ENCODE results near the gene APC2. TPM values are rescaled to one million over a fixed set of nuclear protein-coding genes. Genes with fewer than 3 reads are reported as not detected.

APC2 gene
- total RNA-seq, 1 experiment from 2014 or later, result 1.1 TPM

DNA sequence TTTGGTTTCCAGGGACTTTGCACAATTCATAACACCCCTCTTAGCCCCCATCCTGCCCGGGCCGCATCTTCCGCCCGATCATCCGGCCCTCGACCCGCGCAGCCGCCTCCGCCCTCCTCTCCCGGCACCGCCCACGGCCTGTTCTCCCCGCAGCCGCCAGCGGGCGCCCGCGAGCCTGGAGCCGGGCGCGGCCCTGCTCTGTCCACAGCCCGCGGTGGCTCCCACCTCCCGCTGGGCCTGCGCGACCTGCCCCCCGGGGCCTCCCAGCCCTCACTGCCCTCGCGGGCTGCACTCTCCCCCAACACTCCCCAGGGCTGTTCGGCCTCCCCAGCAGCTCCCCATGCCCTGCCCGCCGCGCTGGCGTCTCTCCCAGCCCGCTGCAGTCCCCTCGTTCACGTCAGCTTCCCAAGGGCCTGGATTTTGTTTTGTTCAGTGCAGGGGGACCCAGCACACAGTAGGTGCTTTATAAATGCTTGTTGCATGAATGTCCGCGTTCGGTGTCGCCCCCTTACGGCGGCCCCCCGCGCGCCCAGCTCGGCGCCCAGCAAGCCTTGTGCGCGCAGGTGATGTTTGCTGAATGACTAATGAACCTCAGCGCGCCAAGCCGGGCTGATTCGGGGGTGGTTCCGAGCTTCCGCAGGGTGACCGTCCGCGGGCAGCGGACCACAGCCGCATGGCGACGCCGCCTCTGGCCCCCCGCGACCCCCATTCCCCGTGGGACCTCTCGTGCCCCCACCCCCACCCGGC is 4.6 kb upstream of the APC2 start:
- H2AFZ ChIP-seq (ENCODE audit: low read length), result 0 out of 2 replicates have a peak overlapping the region, but pooled peaks have one; percentile 39
- peaks cover 27% of the 10 kb centered on the region for H3K4me1 ChIP-seq (ENCODE audit: low read length)
- H3K79me2 ChIP-seq (ENCODE audit: low read length), result no peaks in the 10 kb centered on the region
- no peaks in the 10 kb centered on the region for H3K9me2 ChIP-seq (replicated peaks; ENCODE audit: insufficient read depth, low read length)
- peak overlapping the region; percentile 76 for H3K9ac ChIP-seq (ENCODE audit: low read length)
- H4K20me1 ChIP-seq (ENCODE audit: insufficient read depth, low read depth, low read length), result peaks cover 27% of the 10 kb centered on the region
- H3K4me2 ChIP-seq (ENCODE audit: low read depth, low read length, poor library complexity, severe bottlenecking), result peak overlapping the region; percentile 75
- peaks cover 18% of the 10 kb centered on the region for H3K36me3 ChIP-seq (ENCODE audit: insufficient read depth, low read length)
- peak overlapping the region; percentile 64 for H3K27ac ChIP-seq (ENCODE audit: low read length)
- no peaks in the 10 kb centered on the region for H3K27me3 ChIP-seq (ENCODE audit: low read length)
- peak overlapping the region; percentile 70 for H3K4me3 ChIP-seq (ENCODE audit: low read length)
- no peaks in the 10 kb centered on the region for H3K9me3 ChIP-seq (ENCODE audit: low read length)
- DNase-seq, result peak; percentile 94

DNA sequence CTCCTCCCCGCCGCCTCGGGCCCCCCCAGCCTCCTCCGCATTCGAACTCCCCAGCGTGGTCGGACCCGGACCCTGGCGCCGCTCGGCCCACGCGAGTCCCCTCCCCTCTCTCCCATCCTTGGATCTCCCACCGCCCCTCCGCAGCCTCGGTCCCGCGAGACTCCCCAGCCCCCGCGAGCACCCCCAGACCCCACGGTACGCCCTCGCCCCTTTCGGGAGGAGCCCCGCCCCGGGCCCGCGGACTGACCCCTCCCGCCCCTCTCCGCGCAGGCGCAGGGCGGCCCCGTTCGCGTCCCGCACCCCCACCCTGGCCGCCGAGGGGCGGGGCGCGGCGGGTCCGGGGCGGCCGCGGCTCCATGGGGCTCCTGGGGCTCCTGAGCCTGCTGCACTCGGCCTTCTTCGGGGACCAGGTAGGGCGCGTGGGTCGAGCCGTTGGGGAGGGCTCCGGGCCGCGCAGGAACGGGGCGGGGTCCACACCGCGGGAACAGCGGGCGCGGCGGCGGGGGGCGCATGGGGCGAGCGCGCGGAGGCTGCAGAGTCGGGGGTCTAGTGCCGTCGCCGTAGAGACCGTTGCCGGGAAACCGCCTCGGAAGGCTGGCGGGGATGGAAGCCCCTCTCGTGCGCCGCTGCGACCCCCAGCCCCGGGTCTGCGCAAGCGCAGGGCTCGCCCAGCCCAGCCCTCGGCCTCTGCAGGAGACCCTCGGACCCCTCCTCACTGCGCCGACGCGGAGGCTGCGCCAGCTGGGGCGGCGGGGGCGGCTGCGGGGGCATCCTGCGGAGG is 3.8 kb upstream of the APC2 start:
- Histone ChIP-seq H3K4me3 (ENCODE audit: low read length) (no peak overlapping the region), H3K4me2 (ENCODE audit: low read depth, low read length, poor library complexity, severe bottlenecking) (no peak overlapping the region), H3K4me1 (ENCODE audit: low read length) (peaks cover 26% of the 10 kb centered on the region), H3K27ac (ENCODE audit: low read length) (no peak overlapping the region), H2AFZ (ENCODE audit: low read length) (no peak overlapping the region), H3K9ac (ENCODE audit: low read length) (no peak overlapping the region), H4K20me1 (ENCODE audit: insufficient read depth, low read depth, low read length) (peaks cover 23% of the 10 kb centered on the region; the same call in 1 of the 2 replicates), H3K9me2 (replicated peaks; ENCODE audit: insufficient read depth, low read length) (no peaks in the 10 kb centered on the region), H3K9me3 (ENCODE audit: low read length) (no peaks in the 10 kb centered on the region), H3K79me2 (ENCODE audit: low read length) (no peaks in the 10 kb centered on the region), H3K36me3 (ENCODE audit: insufficient read depth, low read length) (peaks cover 11% of the 10 kb centered on the region), H3K27me3 (ENCODE audit: low read length) (0 out of 2 replicates have a peak, but pooled peaks cover 2% of the 10 kb centered on the region)
- peak; percentile 41 for DNase-seq

DNA sequence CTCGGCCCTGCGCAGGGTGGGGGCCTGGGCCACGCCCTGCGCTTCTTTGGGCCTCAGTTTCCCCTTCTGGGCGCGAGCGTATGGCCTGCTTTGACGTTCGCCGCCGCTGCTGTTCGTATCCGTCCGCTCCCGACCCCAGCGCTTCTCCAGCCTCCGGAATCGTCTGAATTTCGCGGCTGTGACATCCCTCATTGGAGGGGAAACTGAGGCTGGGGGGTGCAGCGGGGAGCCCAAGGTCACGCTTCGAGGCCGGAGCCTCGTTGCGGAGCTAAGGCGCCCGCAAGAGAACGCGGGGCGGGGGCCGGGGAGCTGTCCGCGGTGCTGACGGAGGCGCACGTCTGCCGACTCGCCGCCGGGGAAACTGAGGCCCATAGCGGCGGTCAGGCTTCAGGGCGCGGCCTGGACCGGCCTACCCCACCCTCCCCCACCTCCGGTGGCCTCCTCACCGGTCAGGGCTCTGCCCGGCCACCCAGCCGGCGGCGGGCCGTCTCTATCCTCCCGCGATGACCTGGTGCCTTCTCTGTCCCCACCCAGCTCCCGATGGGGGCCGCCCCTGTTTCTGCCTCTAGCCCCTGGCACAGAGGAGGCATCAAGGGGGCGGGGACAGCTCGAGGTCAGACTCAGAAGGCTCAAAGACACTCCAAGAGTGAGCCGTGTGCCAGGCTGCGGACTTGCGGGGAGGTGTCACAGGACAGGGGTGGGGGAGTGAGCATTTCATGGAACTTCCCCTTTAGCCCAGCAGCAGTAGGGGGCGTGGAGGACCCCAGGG is 3.0 kb upstream of the APC2 start:
- H3K9ac ChIP-seq (ENCODE audit: low read length), result no peak overlapping the region
- no peak overlapping the region for H2AFZ ChIP-seq (ENCODE audit: low read length)
- no peak overlapping the region for H3K4me2 ChIP-seq (ENCODE audit: low read depth, low read length, poor library complexity, severe bottlenecking)
- DNase-seq, result peak; percentile 53
- no peaks in the 10 kb centered on the region for H3K9me3 ChIP-seq (ENCODE audit: low read length)
- H3K4me3 ChIP-seq (ENCODE audit: low read length), result no peak overlapping the region
- H3K9me2 ChIP-seq (replicated peaks; ENCODE audit: insufficient read depth, low read length), result no peaks in the 10 kb centered on the region
- H3K4me1 ChIP-seq (ENCODE audit: low read length), result peaks cover 26% of the 10 kb centered on the region
- H3K36me3 ChIP-seq (ENCODE audit: insufficient read depth, low read length), result peaks cover 4% of the 10 kb centered on the region; the same call in 1 of the 2 replicates
- no peaks in the 10 kb centered on the region for H3K79me2 ChIP-seq (ENCODE audit: low read length)
- 0 out of 2 replicates have a peak, but pooled peaks cover 2% of the 10 kb centered on the region for H3K27me3 ChIP-seq (ENCODE audit: low read length)
- no peak overlapping the region for H3K27ac ChIP-seq (ENCODE audit: low read length)
- peaks cover 17% of the 10 kb centered on the region; the same call in 1 of the 2 replicates for H4K20me1 ChIP-seq (ENCODE audit: insufficient read depth, low read depth, low read length)

GRCh38 chr19:1447504-1447903 is 2.4 kb upstream of the APC2 start:
- H3K4me3 ChIP-seq (ENCODE audit: low read length), result no peak overlapping the region
- H3K27me3 ChIP-seq (ENCODE audit: low read length), result 0 out of 2 replicates have a peak, but pooled peaks cover 2% of the 10 kb centered on the region
- H3K79me2 ChIP-seq (ENCODE audit: low read length), result no peaks in the 10 kb centered on the region
- peaks cover 17% of the 10 kb centered on the region; the same call in 1 of the 2 replicates for H4K20me1 ChIP-seq (ENCODE audit: insufficient read depth, low read depth, low read length)
- H3K9ac ChIP-seq (ENCODE audit: low read length), result no peak overlapping the region
- no peak overlapping the region for H3K4me2 ChIP-seq (ENCODE audit: low read depth, low read length, poor library complexity, severe bottlenecking)
- peak; percentile 40 for DNase-seq
- H3K36me3 ChIP-seq (ENCODE audit: insufficient read depth, low read length), result no peaks in the 10 kb centered on the region
- no peaks in the 10 kb centered on the region for H3K9me2 ChIP-seq (replicated peaks; ENCODE audit: insufficient read depth, low read length)
- H3K9me3 ChIP-seq (ENCODE audit: low read length), result no peaks in the 10 kb centered on the region
- H3K27ac ChIP-seq (ENCODE audit: low read length), result no peak overlapping the region
- H3K4me1 ChIP-seq (ENCODE audit: low read length), result peaks cover 26% of the 10 kb centered on the region
- no peak overlapping the region for H2AFZ ChIP-seq (ENCODE audit: low read length)

DNA sequence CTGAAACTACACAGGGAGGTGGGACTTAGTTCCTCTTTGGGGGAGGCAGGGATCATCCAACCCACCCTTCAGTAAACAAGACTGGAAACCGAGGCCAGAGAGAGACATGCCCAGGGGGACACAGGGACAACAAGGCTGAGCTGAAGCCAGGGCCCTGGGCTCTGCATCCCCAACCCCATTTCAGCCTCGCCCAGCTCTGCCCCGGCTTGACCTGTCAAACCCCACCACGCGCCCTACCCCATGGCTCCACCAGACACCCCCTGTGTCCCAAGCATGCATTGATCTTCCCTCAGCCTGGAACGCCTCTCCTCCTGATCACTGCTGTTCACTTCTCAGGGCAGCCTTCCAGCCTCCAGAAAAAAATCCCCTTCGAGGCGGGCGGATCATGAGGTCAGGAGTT is 2.0 kb upstream of the APC2 start:
- Histone ChIP-seq H3K27ac (ENCODE audit: low read length) (no peak overlapping the region), H3K4me3 (ENCODE audit: low read length) (no peak overlapping the region), H3K36me3 (ENCODE audit: insufficient read depth, low read length) (no peaks in the 10 kb centered on the region), H2AFZ (ENCODE audit: low read length) (no peak overlapping the region), H3K9ac (ENCODE audit: low read length) (no peak overlapping the region), H3K79me2 (ENCODE audit: low read length) (no peaks in the 10 kb centered on the region), H3K9me2 (replicated peaks; ENCODE audit: insufficient read depth, low read length) (no peaks in the 10 kb centered on the region), H3K27me3 (ENCODE audit: low read length) (0 out of 2 replicates have a peak, but pooled peaks cover 2% of the 10 kb centered on the region), H3K9me3 (ENCODE audit: low read length) (no peaks in the 10 kb centered on the region), H3K4me1 (ENCODE audit: low read length) (peaks cover 26% of the 10 kb centered on the region), H4K20me1 (ENCODE audit: insufficient read depth, low read depth, low read length) (peaks cover 14% of the 10 kb centered on the region; the same call in 1 of the 2 replicates), H3K4me2 (ENCODE audit: low read depth, low read length, poor library complexity, severe bottlenecking) (no peak overlapping the region)
- DNase-seq, result no peak

DNA sequence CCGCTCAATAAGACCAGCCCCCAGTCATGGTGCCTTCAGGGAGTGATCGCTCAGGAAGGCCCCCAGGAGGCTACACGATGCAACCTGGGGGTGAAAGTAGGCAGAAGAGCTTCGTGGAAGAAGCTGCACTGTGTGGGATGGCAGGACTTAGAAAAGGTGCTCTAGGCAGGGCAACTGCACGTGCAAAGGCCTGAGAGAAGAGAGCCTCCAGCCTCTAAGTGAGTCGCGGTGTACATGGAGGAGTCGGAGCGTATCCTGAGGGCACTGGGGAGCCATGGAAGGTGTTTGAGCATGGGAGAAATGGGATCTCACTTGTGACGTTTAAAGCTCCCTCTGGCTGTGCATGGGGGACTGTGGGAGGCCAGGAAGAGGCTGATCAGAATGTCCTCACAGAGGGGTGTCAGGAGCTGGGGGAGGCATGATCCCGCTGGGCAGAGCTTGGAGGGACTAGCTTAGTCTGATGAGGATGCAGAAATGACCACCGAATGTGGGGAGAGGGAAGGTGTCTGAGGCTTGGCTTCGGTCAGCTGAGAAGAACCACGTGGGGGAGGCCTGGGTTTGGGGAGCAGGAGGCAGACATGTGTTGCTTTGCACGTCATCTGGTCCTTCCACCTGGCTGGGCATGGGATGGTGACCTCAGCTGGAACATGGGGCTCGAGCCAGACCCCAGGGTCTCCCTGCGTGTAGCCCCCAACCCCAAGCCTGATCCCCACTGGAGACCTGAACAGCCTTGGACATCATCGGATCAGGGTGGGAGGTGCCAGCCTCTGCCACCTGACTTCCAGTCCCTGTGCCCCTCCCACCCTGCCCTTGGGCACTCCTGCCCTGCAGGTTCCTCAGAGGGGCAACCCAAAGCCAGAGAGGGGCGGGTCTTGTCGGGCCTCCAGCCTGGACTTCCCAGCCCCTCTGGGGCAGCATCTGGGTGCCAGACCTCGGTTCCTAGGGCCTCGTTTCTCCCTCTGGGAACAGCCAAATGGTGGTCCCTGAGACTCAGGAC is 1.1 kb downstream of the APC2 start:
- Histone ChIP-seq H3K36me3 (ENCODE audit: insufficient read depth, low read length) (no peaks in the 10 kb centered on the region), H3K9ac (ENCODE audit: low read length) (no peak overlapping the region), H3K27me3 (ENCODE audit: low read length) (0 out of 2 replicates have a peak, but pooled peaks cover 2% of the 10 kb centered on the region), H3K27ac (ENCODE audit: low read length) (no peak overlapping the region), H2AFZ (ENCODE audit: low read length) (no peak overlapping the region), H3K4me2 (ENCODE audit: low read depth, low read length, poor library complexity, severe bottlenecking) (peak overlapping the region; percentile 46), H4K20me1 (ENCODE audit: insufficient read depth, low read depth, low read length) (peaks cover 14% of the 10 kb centered on the region; the same call in 1 of the 2 replicates), H3K9me2 (replicated peaks; ENCODE audit: insufficient read depth, low read length) (no peaks in the 10 kb centered on the region), H3K4me1 (ENCODE audit: low read length) (peaks cover 17% of the 10 kb centered on the region), H3K9me3 (ENCODE audit: low read length) (no peaks in the 10 kb centered on the region), H3K79me2 (ENCODE audit: low read length) (no peaks in the 10 kb centered on the region), H3K4me3 (ENCODE audit: low read length) (no peak overlapping the region)
- peak; percentile 48 for DNase-seq
